ENCODE results near the gene METTL25B. TPM values are rescaled to one million over a fixed set of nuclear protein-coding genes. Genes with fewer than 3 reads are reported as not detected.
A peak's percentile ranks its signal among the peaks of the same experiment; 100 is the strongest.

METTL25B gene
- total RNA-seq, 2 experiments from 2014 or later: 30.0 to 34.0 TPM

DNA sequence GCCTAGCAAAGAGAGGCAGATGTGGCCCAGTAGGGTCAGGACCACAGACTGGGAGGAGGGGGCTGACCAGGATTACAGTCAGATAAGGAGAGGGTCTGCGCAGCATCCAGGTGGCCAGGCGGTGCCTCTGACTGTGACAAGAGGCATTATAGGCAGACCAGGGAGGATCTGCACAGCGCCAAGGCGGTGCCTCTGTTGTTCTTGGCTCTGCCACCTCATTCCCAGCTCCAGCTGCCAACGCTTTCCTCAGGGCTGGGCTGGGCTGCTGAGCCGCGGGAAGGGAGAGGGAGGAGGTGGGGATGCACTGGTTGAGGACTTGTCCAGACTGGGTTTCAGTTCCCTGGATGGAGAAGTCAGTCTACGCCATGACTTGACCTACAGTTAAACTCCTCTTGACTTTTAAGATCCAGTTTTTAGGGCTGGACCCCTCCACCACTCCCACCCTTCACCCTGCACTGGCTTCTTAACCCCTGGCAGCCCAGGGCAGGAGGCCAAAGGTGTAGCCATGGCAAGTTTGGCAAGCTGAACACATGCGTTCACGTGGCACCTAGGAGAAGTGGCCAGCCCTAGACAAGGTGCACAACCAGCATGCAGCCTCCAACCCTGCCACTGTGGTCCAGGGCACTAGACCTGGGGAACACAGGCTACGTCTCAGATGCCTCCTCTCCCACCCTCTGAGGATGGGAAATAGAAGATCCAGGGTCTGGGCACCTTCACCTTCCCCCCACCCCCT is 18.3 kb upstream of the METTL25B start:
- ChIA-PET POLR2A (no interaction called here), CTCF (interaction anchor here (14.9 to 17.4 kb wide), 2 partner anchors 18 to 20 kb away, joined by 197 to 311 read pairs; partner anchors contain the start of genes ISG20L2 and METTL25B)
- H3K27me3 Mint-ChIP-seq (ENCODE audit: low read depth): peaks cover 17% of the 10 kb centered on the region
- no peaks in the 10 kb centered on the region for H3K9me3 Mint-ChIP-seq (ENCODE audit: insufficient read depth)
- no peak for DNase-seq
- H3K4me1 Mint-ChIP-seq (ENCODE audit: low read depth): peaks cover 21% of the 10 kb centered on the region
- ATAC-seq: no peak
- H3K4me3 Mint-ChIP-seq: no peak overlapping the region
- no peak overlapping the region for H3K27ac Mint-ChIP-seq
- H3K36me3 Mint-ChIP-seq (ENCODE audit: low read depth): no peaks in the 10 kb centered on the region

DNA sequence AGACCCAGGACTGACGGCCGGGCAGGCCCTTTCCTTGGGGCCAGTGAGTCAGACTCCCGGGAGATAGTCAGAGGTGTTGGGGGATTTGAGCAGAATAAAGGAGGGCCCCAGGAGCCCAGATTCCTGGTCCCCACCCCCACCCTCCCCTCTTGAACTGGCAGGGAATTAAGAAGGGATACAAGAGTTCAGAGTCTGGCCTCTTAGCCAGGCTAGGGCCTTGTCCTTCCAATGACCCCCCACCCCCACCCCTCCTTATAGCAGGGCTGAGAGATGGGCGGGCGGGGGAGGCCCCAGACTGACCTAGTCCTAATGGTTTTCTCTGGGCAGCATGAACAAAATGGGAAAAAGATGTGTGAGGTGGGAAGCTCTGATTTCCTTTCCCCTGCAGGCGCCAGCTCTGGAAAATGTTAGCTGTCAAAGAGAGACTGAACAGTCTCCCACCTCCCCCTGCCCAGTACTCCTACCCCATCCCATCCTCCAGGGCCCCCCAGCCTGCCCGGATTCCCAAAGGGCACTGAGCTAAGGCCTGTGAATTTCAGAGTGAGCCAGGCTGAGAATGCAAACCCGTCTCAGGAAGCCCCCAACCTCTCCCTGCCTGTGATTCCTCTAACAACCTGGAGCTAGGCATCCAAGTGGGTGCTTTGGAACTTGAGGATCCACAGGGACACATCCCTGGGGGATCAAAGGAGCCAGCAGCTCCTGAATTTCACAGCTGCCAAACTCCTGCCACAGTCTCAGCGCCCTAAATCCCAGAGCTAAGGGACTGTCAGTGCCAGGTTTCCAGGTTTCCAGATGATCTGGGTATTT is 17.1 kb upstream of the METTL25B start:
- H3K4me1 Mint-ChIP-seq (ENCODE audit: low read depth): peaks cover 10% of the 10 kb centered on the region
- DNase-seq (no peak), ATAC-seq (no peak)
- H3K27me3 Mint-ChIP-seq (ENCODE audit: low read depth): peaks cover 8% of the 10 kb centered on the region
- POLR2A ChIA-PET: interaction anchor here (1.7 kb wide), 1 partner anchor 17 kb away, joined by 4 read pairs; the partner anchor contains the start of genes ISG20L2 and METTL25B
- H3K27ac Mint-ChIP-seq: no peak overlapping the region
- CTCF ChIA-PET: interaction anchor here (0.8 to 17.4 kb wide), 5 partner anchors 14 to 87 kb away, joined by 3 to 311 read pairs (median 6); partner anchors contain the start of genes ISG20L2 and METTL25B
- peaks cover 4% of the 10 kb centered on the region for H3K36me3 Mint-ChIP-seq (ENCODE audit: low read depth)
- no peak overlapping the region for H3K4me3 Mint-ChIP-seq
- H3K9me3 Mint-ChIP-seq (ENCODE audit: insufficient read depth): no peaks in the 10 kb centered on the region

DNA sequence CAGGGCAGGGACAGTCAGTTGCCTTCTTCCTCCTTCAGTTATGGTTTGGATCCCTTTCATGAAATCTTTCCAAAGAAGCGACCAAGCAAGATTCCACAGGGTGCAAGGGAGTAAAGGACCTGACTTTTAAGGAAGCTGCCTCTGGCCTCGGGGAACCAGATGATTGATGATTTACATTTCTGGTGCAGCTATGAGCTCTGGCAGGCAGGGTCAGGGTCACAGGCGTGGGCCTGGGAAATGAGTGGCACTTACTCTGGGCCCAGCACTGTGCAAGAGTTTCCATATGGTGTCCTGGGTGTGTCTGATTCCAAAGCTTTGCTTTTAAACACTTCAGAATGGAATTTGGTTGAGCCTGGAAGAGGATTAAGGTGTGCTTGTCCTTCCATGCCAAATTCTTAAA is 15.6 kb upstream of the METTL25B start:
- Mint-ChIP-seq H3K4me1 (ENCODE audit: low read depth) (no peaks in the 10 kb centered on the region), H3K36me3 (ENCODE audit: low read depth) (peaks cover 11% of the 10 kb centered on the region), H3K27ac (no peak overlapping the region), H3K4me3 (no peak overlapping the region), H3K9me3 (ENCODE audit: insufficient read depth) (no peaks in the 10 kb centered on the region), H3K27me3 (ENCODE audit: low read depth) (no peaks in the 10 kb centered on the region)
- CTCF ChIA-PET: interaction anchor here (14.9 to 17.4 kb wide), 2 partner anchors 15 to 23 kb away, joined by 197 to 311 read pairs; partner anchors contain the start of genes ISG20L2 and METTL25B
- ATAC-seq (no peak), DNase-seq (no peak)
- POLR2A ChIA-PET: interaction anchor here (1.7 kb wide), 1 partner anchor 15 kb away, joined by 4 read pairs; the partner anchor contains the start of genes ISG20L2 and METTL25B

DNA sequence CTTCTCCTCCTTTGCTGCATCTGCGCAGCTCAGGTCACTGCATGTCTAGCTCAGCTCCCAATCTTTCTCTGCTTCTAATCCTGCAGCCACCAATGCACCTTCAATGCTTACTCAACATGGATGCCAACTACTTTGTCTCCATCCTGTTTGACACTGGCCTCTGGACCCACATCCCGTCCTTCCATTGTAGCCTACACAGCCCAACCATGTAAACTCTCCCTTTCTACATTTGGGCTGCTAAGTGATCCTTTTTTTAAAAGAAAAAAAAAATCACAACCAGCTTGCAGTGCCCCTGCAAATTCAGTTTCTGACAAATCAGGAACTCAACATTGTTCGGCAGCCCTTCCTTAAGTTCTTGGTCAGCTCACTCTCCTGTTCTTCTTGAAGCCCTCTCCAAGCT is 13.4 kb upstream of the METTL25B start:
- H3K9me3 Mint-ChIP-seq (ENCODE audit: insufficient read depth): no peaks in the 10 kb centered on the region
- ChIA-PET POLR2A (no interaction called here), CTCF (interaction anchor here (1.3 to 14.9 kb wide), 5 partner anchors 9 to 87 kb away, joined by 3 to 197 read pairs (median 10); partner anchors contain the start of genes CRABP2, ISG20L2 and METTL25B)
- ATAC-seq (no peak), DNase-seq (no peak)
- no peaks in the 10 kb centered on the region for H3K4me1 Mint-ChIP-seq (ENCODE audit: low read depth)
- H3K27me3 Mint-ChIP-seq (ENCODE audit: low read depth): no peaks in the 10 kb centered on the region
- no peak overlapping the region for H3K4me3 Mint-ChIP-seq
- peaks cover 13% of the 10 kb centered on the region for H3K36me3 Mint-ChIP-seq (ENCODE audit: low read depth)
- no peak overlapping the region for H3K27ac Mint-ChIP-seq

DNA sequence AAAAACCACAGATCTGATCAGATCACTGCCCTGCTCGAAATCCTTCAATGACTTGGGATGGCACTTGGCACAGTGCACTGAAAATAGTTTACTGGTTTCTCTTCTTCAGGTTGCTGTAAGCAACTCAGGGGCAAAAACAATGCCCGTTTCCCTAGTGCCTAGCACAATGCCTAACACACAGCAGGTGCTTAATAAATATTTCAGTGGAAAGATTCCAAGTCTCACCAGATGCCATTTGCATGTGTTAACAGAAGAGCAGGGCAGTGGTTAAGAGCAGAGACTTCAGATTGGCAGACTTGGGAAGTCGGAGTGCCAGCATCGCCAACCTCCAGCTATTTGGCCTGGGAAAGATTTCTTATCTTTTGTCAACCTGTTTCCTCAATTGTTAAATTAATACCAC is 10.9 kb upstream of the METTL25B start:
- ChIA-PET CTCF (interaction anchor here (1.2 to 14.9 kb wide), 3 partner anchors 10 to 28 kb away, joined by 3 to 197 read pairs (median 22); partner anchors contain the start of genes CRABP2, ISG20L2 and METTL25B), POLR2A (no interaction called here)
- Mint-ChIP-seq H3K4me3 (no peak overlapping the region), H3K36me3 (ENCODE audit: low read depth) (peaks cover 31% of the 10 kb centered on the region), H3K9me3 (ENCODE audit: insufficient read depth) (no peaks in the 10 kb centered on the region), H3K4me1 (ENCODE audit: low read depth) (peaks cover 5% of the 10 kb centered on the region), H3K27ac (no peak overlapping the region), H3K27me3 (ENCODE audit: low read depth) (no peaks in the 10 kb centered on the region)
- ATAC-seq (no peak), DNase-seq (no peak)

DNA sequence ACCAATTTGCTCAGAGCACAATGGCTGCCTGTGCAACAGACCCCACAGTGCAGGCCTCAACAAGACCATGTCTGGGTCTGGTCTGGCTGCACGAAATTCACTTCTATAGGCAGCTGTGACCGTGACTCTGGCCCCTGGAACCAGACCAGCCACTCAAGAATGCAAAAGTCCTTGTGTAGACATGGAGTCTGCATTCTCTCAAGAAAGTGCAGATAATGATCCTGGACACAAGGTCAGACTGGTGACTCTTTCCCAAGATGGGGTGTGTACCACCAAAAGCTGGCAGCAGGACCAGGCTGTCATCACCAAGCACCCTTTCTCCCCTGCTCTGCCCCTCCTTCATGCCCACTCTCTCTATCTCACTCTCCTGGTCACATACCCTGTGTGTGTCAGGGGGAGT is 7.1 kb upstream of the METTL25B start:
- ChIA-PET CTCF (interaction anchor here (0.9 to 12.9 kb wide), 9 partner anchors 14 to 335 kb away, joined by 3 to 543 read pairs (median 3); partner anchors contain the start of genes CRABP2 and NES), POLR2A (no interaction called here)
- Mint-ChIP-seq H3K27me3 (ENCODE audit: low read depth) (no peaks in the 10 kb centered on the region), H3K4me1 (ENCODE audit: low read depth) (peaks cover 23% of the 10 kb centered on the region), H3K36me3 (ENCODE audit: low read depth) (peaks cover 48% of the 10 kb centered on the region), H3K4me3 (no peak overlapping the region), H3K27ac (no peak overlapping the region), H3K9me3 (ENCODE audit: insufficient read depth) (no peaks in the 10 kb centered on the region)
- DNase-seq (no peak), ATAC-seq (no peak)

DNA sequence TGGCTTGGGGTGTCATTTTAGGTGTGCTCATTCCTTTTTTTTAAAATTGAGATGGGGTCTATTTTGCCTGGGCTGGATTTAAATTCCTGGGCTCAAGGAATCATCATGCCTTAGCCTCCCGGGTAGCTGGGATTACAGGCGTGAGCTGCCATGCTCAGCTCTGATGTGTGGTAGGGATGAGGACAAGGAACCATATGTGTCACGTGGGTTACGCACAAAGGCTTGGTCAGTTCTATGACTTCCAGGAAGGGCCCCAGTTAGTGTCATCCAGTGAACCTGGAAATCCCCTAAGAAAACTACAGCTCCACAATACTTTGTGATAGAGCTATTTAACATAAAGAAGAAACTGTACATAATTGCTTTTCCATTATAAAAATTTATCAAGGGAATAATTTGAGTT is 6.7 kb upstream of the METTL25B start:
- ChIA-PET POLR2A (no interaction called here), CTCF (interaction anchor here (0.9 to 12.9 kb wide), 8 partner anchors 14 to 336 kb away, joined by 3 to 543 read pairs (median 3); partner anchors contain the start of genes CRABP2, NES and NTRK1)
- H3K4me1 Mint-ChIP-seq (ENCODE audit: low read depth): peaks cover 23% of the 10 kb centered on the region
- H3K4me3 Mint-ChIP-seq: no peak overlapping the region
- DNase-seq (no peak), ATAC-seq (no peak)
- no peaks in the 10 kb centered on the region for H3K9me3 Mint-ChIP-seq (ENCODE audit: insufficient read depth)
- H3K27me3 Mint-ChIP-seq (ENCODE audit: low read depth): no peaks in the 10 kb centered on the region
- peaks cover 47% of the 10 kb centered on the region for H3K36me3 Mint-ChIP-seq (ENCODE audit: low read depth)
- no peak overlapping the region for H3K27ac Mint-ChIP-seq

DNA sequence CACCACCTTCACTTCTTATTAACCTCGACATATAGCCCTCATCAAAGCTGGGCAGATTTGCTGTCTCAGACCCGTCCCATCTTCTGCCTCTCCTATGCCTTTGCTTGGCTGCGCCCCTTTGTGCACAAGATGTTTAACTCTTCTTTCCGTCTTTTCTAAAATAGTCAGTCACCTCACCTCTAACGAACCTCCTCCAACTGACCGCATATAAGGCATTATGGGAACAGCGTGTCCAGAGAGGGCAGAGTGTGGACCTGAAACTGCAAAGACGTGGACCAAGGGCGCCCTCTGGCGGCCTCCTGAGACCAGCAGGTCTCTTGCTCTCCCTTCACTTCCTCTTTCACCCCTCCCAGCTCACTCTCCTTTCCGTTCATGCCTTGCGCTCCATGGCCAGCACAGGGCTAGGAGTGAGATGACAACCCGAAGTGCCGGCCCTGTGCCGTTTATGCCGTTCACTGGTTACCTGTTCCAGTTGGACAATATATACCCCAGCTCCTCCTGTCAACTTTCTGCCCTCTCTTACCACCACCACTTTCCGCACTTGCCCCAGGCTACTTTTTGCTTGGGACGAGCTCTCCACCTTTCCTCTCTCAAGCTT is 2.5 kb upstream of the METTL25B start:
- peaks cover 48% of the 10 kb centered on the region for H3K36me3 Mint-ChIP-seq (ENCODE audit: low read depth)
- CTCF ChIA-PET: interaction anchor here (0.7 to 12.9 kb wide), 66 partner anchors 10 to 452 kb away, joined by 3 to 543 read pairs (median 6); partner anchors contain the start of genes CRABP2, HDGF, INSRR and MRPL24
- ATAC-seq (peak; percentile 25), DNase-seq (peak; percentile 86)
- H3K27me3 Mint-ChIP-seq (ENCODE audit: low read depth): no peaks in the 10 kb centered on the region
- H3K27ac Mint-ChIP-seq: no peak overlapping the region
- H3K4me3 Mint-ChIP-seq: no peak overlapping the region
- H3K4me1 Mint-ChIP-seq (ENCODE audit: low read depth): peaks cover 40% of the 10 kb centered on the region
- POLR2A ChIA-PET: interaction anchor here (0.7 to 7.4 kb wide), 8 partner anchors 15 to 1163 kb away, joined by 3 to 68 read pairs (median 11); partner anchors contain the start of genes ASH1L, HDGF, MRPL24 and PRCC
- H3K9me3 Mint-ChIP-seq (ENCODE audit: insufficient read depth): no peaks in the 10 kb centered on the region

DNA sequence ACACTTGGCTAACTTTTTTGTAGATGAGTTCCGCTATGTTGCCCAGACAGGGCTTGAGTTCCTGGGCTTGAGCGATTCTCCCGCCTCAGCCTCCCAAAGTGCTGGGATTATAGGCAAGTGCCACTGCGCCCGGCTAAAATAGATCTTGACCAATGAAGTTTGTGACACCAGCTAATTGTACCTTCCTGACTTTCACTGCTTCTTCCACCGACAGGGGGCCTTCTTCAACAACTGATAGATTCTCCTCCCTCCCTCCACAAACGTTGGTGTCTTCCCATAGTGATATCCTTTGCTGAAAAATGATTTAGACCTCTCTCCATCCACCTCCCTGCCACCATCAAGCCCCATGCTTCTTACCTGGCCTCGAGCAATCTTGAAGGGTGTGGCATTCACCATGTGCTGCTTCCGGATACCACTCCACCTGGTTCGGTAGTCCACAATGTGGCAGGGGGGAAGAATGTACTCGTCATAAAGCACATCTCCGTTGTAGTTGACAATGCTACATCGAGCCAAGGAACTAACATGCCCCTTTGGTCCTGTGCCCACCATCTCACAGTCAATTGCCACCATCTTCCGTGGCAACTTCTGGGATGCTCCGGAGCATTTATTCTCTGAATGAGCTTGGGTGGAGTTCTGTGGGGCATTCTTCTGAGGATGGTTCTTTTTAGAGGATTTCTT is 1.6 kb upstream of the METTL25B start:
- no peak for ATAC-seq
- Mint-ChIP-seq H3K36me3 (ENCODE audit: low read depth) (peaks cover 39% of the 10 kb centered on the region), H3K4me1 (ENCODE audit: low read depth) (peaks cover 40% of the 10 kb centered on the region), H3K27me3 (ENCODE audit: low read depth) (no peaks in the 10 kb centered on the region), H3K27ac (no peak overlapping the region), H3K4me3 (no peak overlapping the region), H3K9me3 (ENCODE audit: insufficient read depth) (no peaks in the 10 kb centered on the region)
- ChIA-PET POLR2A (interaction anchor here (0.7 to 7.4 kb wide), 9 partner anchors 14 to 1164 kb away, joined by 3 to 68 read pairs (median 16); partner anchors contain the start of genes ASH1L, HDGF, MRPL24 and NTRK1), CTCF (interaction anchor here (0.7 to 12.9 kb wide), 65 partner anchors 9 to 341 kb away, joined by 3 to 543 read pairs (median 6); partner anchors contain the start of genes CRABP2, HAPLN2, HDGF and INSRR)
- DNase-seq: peak; percentile 77

DNA sequence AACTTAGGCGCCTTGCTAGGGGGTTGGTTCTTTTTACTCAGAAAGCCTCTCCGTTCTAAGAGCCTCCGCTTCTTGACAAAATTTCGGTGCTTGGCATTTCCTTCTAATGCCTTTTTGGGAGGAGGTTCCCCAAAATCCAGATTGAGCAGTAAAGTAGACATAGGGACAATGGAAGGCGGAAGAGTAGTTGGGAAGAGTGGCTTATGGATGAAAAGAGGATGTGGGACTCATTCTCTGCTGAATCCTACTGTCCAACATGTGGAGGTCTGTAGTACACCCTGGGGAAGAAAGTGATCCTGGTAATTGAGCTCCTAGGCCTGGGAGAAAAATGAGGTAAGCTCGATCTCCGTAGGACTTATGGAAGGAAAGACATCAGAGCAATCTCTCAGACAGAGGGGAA is 777 bp upstream of the METTL25B start:
- Mint-ChIP-seq H3K27ac (no peak overlapping the region), H3K4me3 (no peak overlapping the region), H3K9me3 (ENCODE audit: insufficient read depth) (no peaks in the 10 kb centered on the region), H3K27me3 (ENCODE audit: low read depth) (no peaks in the 10 kb centered on the region), H3K36me3 (ENCODE audit: low read depth) (peaks cover 38% of the 10 kb centered on the region), H3K4me1 (ENCODE audit: low read depth) (peaks cover 38% of the 10 kb centered on the region)
- CTCF ChIA-PET: interaction anchor here (0.7 to 12.9 kb wide), 32 partner anchors 8 to 342 kb away, joined by 3 to 543 read pairs (median 18); partner anchors contain the start of genes CRABP2, HAPLN2, HDGF and INSRR
- POLR2A ChIA-PET: interaction anchor here (0.6 to 7.4 kb wide), 12 partner anchors 13 to 145 kb away, joined by 3 to 68 read pairs (median 8); partner anchors contain the start of genes HDGF, MRPL24, NTRK1 and PRCC
- no peak for DNase-seq
- ATAC-seq: no peak
